Limb (tissue), 2 donors: ENCODE measurements around the gene GRK3.
"Not testable (repeated sequence)": the region's sequence is repeated elsewhere in the genome, so short reads cannot be mapped to it uniquely, and the experiment has no call there.

Experiments used
- DNase-seq, 2 donors: peaks; one replicate each; pipeline ENCODE4 v3.0.0-alpha.2; 2016; ENCODE audit errors: extremely low spot score in 2 of 2

Gene GRK3

GRCh38 chr22:25697181-25697664 lies 132.7 kb downstream of the GRK3 start:
- DNase-seq = no peak

GRCh38 chr22:25697978-25698377 lies 133.5 kb downstream of the GRK3 start:
- DNase-seq = no peak

GRCh38 chr22:25698461-25698860 lies 134.0 kb downstream of the GRK3 start:
- DNase-seq = no peak

GRCh38 chr22:25698978-25699377 lies 134.5 kb downstream of the GRK3 start:
- no peak for DNase-seq

GRCh38 chr22:25701056-25701780 lies 136.7 kb downstream of the GRK3 start:
- DNase-seq = peak; percentile 69 to 92

- DNase-seq = peak in 1 of 2 donors; percentile 75
Observed at GRCh38 chr22:25702040-25702439, 137.6 kb downstream of the GRK3 start.

GRCh38 chr22:25702571-25703167 lies 138.2 kb downstream of the GRK3 start:
- no peak for DNase-seq

- no peak for DNase-seq
Observed at GRCh38 chr22:25704701-25705100, 140.2 kb downstream of the GRK3 start.

GRCh38 chr22:25706197-25706596 lies 141.7 kb downstream of the GRK3 start:
- DNase-seq = no peak

GRCh38 chr22:25708430-25708829 lies 144.0 kb downstream of the GRK3 start:
- not testable (repeated sequence) for DNase-seq

GRCh38 chr22:25709758-25710157 lies 145.3 kb downstream of the GRK3 start:
- no peak for DNase-seq

- no peak for DNase-seq
Observed at GRCh38 chr22:25710501-25710900, 146.0 kb downstream of the GRK3 start.

- DNase-seq = no peak
Observed at GRCh38 chr22:25711491-25711890, 147.0 kb downstream of the GRK3 start.

GRCh38 chr22:25712661-25713400 lies 148.4 kb downstream of the GRK3 start:
- DNase-seq = no peak

- no peak for DNase-seq
Observed at GRCh38 chr22:25714070-25714469, 149.6 kb downstream of the GRK3 start.

GRCh38 chr22:25714739-25715138 lies 150.3 kb downstream of the GRK3 start:
- DNase-seq = no peak

GRCh38 chr22:25716637-25717036 lies 152.2 kb downstream of the GRK3 start:
- no peak for DNase-seq

GRCh38 chr22:25718135-25718840 lies 153.8 kb downstream of the GRK3 start:
- no peak for DNase-seq

GRCh38 chr22:25722223-25722622 lies 157.7 kb downstream of the GRK3 start:
- no peak for DNase-seq

GRCh38 chr22:25722626-25723025 lies 158.2 kb downstream of the GRK3 start:
- DNase-seq = no peak

GRCh38 chr22:25726241-25726640 lies 161.8 kb downstream of the GRK3 start:
- DNase-seq = no peak

- no peak for DNase-seq
Observed at GRCh38 chr22:25728071-25728470, 163.6 kb downstream of the GRK3 start.
